NT2/D1 (cell line): ENCODE results near the gene ADGRG1.

Experiments
- SUZ12 ChIP-seq: IDR thresholded peaks from 2 replicates; pipeline ENCODE4 v1.6.1; 2011; ENCODE audit not compliant: insufficient read length, insufficient read depth; ENCODE audit errors: extremely low read depth
- YY1 ChIP-seq: IDR thresholded peaks from 2 replicates; pipeline ENCODE4 v1.6.1; 2011; ENCODE audit not compliant: insufficient read length, insufficient read depth
- ZNF274 ChIP-seq: IDR thresholded peaks from 2 replicates; pipeline ENCODE4 v1.6.1; 2011; ENCODE audit warnings: mild to moderate bottlenecking, low read depth, low read length

DNA sequence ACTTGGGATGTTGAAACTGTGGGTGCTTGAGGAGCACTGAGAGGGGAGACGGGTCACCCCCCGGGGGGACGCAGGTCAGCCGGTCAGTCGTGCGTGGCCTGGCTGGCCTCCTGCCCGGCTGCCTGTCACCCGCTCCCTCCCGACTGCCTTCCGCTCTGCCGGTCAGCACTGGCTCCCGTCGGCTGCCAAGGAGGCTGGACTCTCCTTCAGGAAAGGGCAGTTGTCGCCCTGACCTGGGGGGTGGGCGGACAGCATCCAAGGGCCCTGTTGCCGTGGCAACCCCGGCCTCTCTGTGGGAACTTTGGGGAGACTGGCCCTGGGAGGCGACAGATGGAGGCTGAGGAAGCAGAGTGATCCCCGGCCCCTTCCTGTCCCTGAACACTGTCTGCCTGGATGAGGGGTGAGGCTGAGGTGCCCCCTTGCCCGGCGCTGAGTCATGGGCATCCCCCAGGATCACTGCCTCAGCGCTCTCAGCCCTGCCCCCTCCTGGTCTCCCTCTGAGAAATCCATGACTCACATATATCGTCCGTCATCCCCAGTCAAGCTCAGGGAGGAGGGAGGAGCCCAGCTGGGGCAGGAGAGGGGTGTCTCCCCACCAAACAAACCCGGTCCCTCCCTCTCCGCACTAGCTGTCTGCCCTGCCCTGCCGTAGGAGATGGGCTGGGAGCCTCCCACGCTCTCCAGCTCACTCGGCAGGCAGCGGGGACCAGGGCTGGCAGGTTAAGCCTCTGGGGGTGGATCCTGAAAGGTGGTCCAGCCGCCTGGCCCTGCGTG is at the start of gene ADGRG1:
- TF ChIP-seq SUZ12 (no peak), ZNF274 (no peak), YY1 (no peak)
